ENCODE results near the gene KDM2B. TPM values are rescaled to one million over a fixed set of nuclear protein-coding genes. Genes with fewer than 3 reads are reported as not detected.

The KDM2B gene
- polyA plus RNA-seq, 1 donor (not counting 4 experiments of a cell fraction or from before 2014, with no cell fraction given): 10.3 TPM

GRCh38 chr12:121490401-121491281, 90.2 kb downstream of the KDM2B start:
- no peaks in the 10 kb centered on the region for H3K79me2 ChIP-seq (ENCODE audit: control insufficient read depth, insufficient read depth, low read length)
- no peak for FAIRE-seq

GRCh38 chr12:121489874-121490273, 90.9 kb downstream of the KDM2B start:
- FAIRE-seq (no peak), DNase-seq (ENCODE audit: low read depth, low spot score) (no peak)
- no peak overlapping the region for H2AFZ ChIP-seq (ENCODE audit: control insufficient read depth, low read length)
- no peaks in the 10 kb centered on the region for H3K9me3 ChIP-seq (ENCODE audit: control insufficient read depth, low read depth, low read length)
- peaks cover 3 to 4% of the 10 kb centered on the region in 2 experiments for H3K36me3 ChIP-seq (ENCODE audit: control insufficient read depth in 2 of 2, extremely low read depth in 1 of 2, insufficient read depth in 2 of 2, low read length in 2 of 2)
- no peaks in the 10 kb centered on the region for H3K9me1 ChIP-seq (ENCODE audit: control insufficient read depth, extremely low read depth, insufficient read depth, low read length)
- H3K27ac ChIP-seq (ENCODE audit: control insufficient read depth, insufficient read depth, low read length): no peak overlapping the region
- no peak overlapping the region for H3K9ac ChIP-seq (ENCODE audit: control insufficient read depth, extremely low read depth, insufficient read depth, low read length)
- H3K4me1 ChIP-seq (ENCODE audit: control insufficient read depth, extremely low read depth, insufficient read depth, low read length): no peaks in the 10 kb centered on the region
- no peak overlapping the region for H3K4me3 ChIP-seq (ENCODE audit: control insufficient read depth in 2 of 3, extremely low read depth in 1 of 3, insufficient read depth in 2 of 3, low read depth in 1 of 3, low read length in 3 of 3)
- dilution Hi-C loops (cut with MboI; ENCODE audit: extremely low pct_ligation_motif_present, low sequenced_read_pairs): no loop called here
- no peak for TF ChIP-seq EZH2 (IDR thresholded peaks at IDR 0.05; ENCODE audit: low read length)
- no peak for TF ChIP-seq CTCF (optimal IDR thresholded peaks at IDR 0.05 in 1 of 3, IDR thresholded peaks at IDR 0.05 in 1 of 3, conservative IDR thresholded peaks at IDR 0.05 in 1 of 3; ENCODE audit: extremely low read depth in 1 of 3, insufficient read depth in 2 of 3, low read length in 3 of 3)
- H3K79me2 ChIP-seq (ENCODE audit: control insufficient read depth, insufficient read depth, low read length): no peaks in the 10 kb centered on the region
- no peak overlapping the region for H3K4me2 ChIP-seq (ENCODE audit: control insufficient read depth, extremely low read depth, insufficient read depth, low read depth, low read length)
- no peaks in the 10 kb centered on the region for H4K20me1 ChIP-seq (ENCODE audit: control insufficient read depth, extremely low read depth, insufficient read depth, low read length)
- no peaks in the 10 kb centered on the region for H3K27me3 ChIP-seq (ENCODE audit: control insufficient read depth, extremely low read depth, insufficient read depth, low read length)

More at GRCh38 chr12:121490401-121491281, 90.2 kb downstream of the KDM2B start:
- no peak overlapping the region for H3K4me2 ChIP-seq (ENCODE audit: control insufficient read depth, extremely low read depth, insufficient read depth, low read depth, low read length)
- no peaks in the 10 kb centered on the region for H4K20me1 ChIP-seq (ENCODE audit: control insufficient read depth, extremely low read depth, insufficient read depth, low read length)
- TF ChIP-seq EZH2 (IDR thresholded peaks at IDR 0.05; ENCODE audit: low read length) (no peak), CTCF (optimal IDR thresholded peaks at IDR 0.05 in 1 of 3, IDR thresholded peaks at IDR 0.05 in 1 of 3, conservative IDR thresholded peaks at IDR 0.05 in 1 of 3; ENCODE audit: extremely low read depth in 1 of 3, insufficient read depth in 2 of 3, low read length in 3 of 3) (no peak)
- peaks cover 4% of the 10 kb centered on the region in 2 experiments for H3K36me3 ChIP-seq (ENCODE audit: control insufficient read depth in 2 of 2, extremely low read depth in 1 of 2, insufficient read depth in 2 of 2, low read length in 2 of 2)
- DNase-seq (ENCODE audit: low read depth, low spot score): no peak
- no peak overlapping the region for H2AFZ ChIP-seq (ENCODE audit: control insufficient read depth, low read length)
- H3K4me1 ChIP-seq (ENCODE audit: control insufficient read depth, extremely low read depth, insufficient read depth, low read length): no peaks in the 10 kb centered on the region
- dilution Hi-C loops (cut with MboI; ENCODE audit: extremely low pct_ligation_motif_present, low sequenced_read_pairs): no loop called here
- no peaks in the 10 kb centered on the region for H3K9me1 ChIP-seq (ENCODE audit: control insufficient read depth, extremely low read depth, insufficient read depth, low read length)
- H3K4me3 ChIP-seq (ENCODE audit: control insufficient read depth in 2 of 3, extremely low read depth in 1 of 3, insufficient read depth in 2 of 3, low read depth in 1 of 3, low read length in 3 of 3): no peak overlapping the region
- no peak overlapping the region for H3K27ac ChIP-seq (ENCODE audit: control insufficient read depth, insufficient read depth, low read length)
- no peaks in the 10 kb centered on the region for H3K27me3 ChIP-seq (ENCODE audit: control insufficient read depth, extremely low read depth, insufficient read depth, low read length)
- H3K9ac ChIP-seq (ENCODE audit: control insufficient read depth, extremely low read depth, insufficient read depth, low read length): no peak overlapping the region
- no peaks in the 10 kb centered on the region for H3K9me3 ChIP-seq (ENCODE audit: control insufficient read depth, low read depth, low read length)

Measured in keratinocyte (primary cell).